SK-N-SH (cell line): ENCODE measurements around the gene AHNAK. TPM values are rescaled to one million over a fixed set of nuclear protein-coding genes. Genes with fewer than 3 reads are reported as not detected.

Experiments
- CTCF ChIA-PET: fragments of 300-600, 350-600 bp; formaldehyde crosslinking; extraction: SDS; loops from one replicate; lab custom pipeline; 2021; lab: Yijun Ruan, JAX
- POLR2A ChIA-PET: fragments of 350-600 bp; sonication (Branson Sonifier 250); formaldehyde crosslinking; extraction: SDS; loops from one replicate; lab custom pipeline; 2020; ENCODE audit warnings: antibody characterized with exemption, inconsistent platforms; lab: Yijun Ruan, JAX
- DNase-seq: peaks from one replicate; pipeline ENCODE4 v3.0.0; 2012
- H2AFZ ChIP-seq: fragments of 200-600 bp; sonication (generic); 2 replicates; pipeline ENCODE4 v1.8.1; 2016; ENCODE audit warnings: antibody characterized with exemption, mild to moderate bottlenecking, low read depth
- H3F3A ChIP-seq: fragments of 200-600 bp; sonication (generic); replicated peaks from 2 replicates; pipeline ENCODE3; 2016; ENCODE audit warnings: antibody characterized with exemption, mild to moderate bottlenecking; ENCODE audit not compliant: insufficient read depth
- H3K27ac ChIP-seq, 2 experiments: fragments of 200-500 bp in 1 of 2; fragments of 200-600 bp in 1 of 2; sonication (Bioruptor generic) in 1 of 2; sonication (generic), shearing (Covaris generic) in 1 of 2; 2 replicates each; pipeline versions ENCODE4 v1.5.1 to v1.6.1; 2014 to 2016; ENCODE audit warnings: low read depth in 2 of 2, inconsistent platforms in 1 of 2, low read length in 1 of 2, mild to moderate bottlenecking in 1 of 2, mixed read lengths in 1 of 2
- H3K27me3 ChIP-seq: fragments of 200-600 bp; sonication (generic), shearing (Covaris generic); 2 replicates; pipeline ENCODE4 v1.6.1; 2016; ENCODE audit warnings: mixed run types; ENCODE audit not compliant: insufficient read depth
- H3K36me3 ChIP-seq, 2 experiments: fragments of 200-500 bp in 1 of 2; fragments of 200-600 bp in 1 of 2; sonication (Bioruptor generic) in 1 of 2; sonication (generic) in 1 of 2; replicated peaks in 1 of 2; 2 replicates each; pipeline versions ENCODE3 to v1.5.1; 2014 to 2016; ENCODE audit warnings: low read length in 1 of 2, mild to moderate bottlenecking in 1 of 2; ENCODE audit not compliant: insufficient read depth in 2 of 2, control insufficient read depth in 1 of 2
- H3K4me1 ChIP-seq, 2 experiments: fragments of 200-500 bp in 1 of 2; fragments of 200-600 bp in 1 of 2; sonication (Bioruptor generic) in 1 of 2; sonication (generic), shearing (Covaris generic) in 1 of 2; 2 replicates each; pipeline versions ENCODE4 v1.5.1 to v1.6.1; 2014 to 2016; ENCODE audit warnings: low read depth in 1 of 2, low read length in 1 of 2, mixed run types in 1 of 2; ENCODE audit not compliant: insufficient read depth in 2 of 2, control insufficient read depth in 1 of 2
- H3K4me2 ChIP-seq: fragments of 200-600 bp; sonication (generic), shearing (Covaris generic); 2 replicates; pipeline ENCODE4 v1.6.1; 2017; ENCODE audit warnings: mixed run types
- H3K4me3 ChIP-seq, 2 experiments: fragments of 200-500 bp in 1 of 2; fragments of 200-600 bp in 1 of 2; sonication (Bioruptor generic) in 1 of 2; sonication (generic), shearing (Covaris generic) in 1 of 2; 2 replicates each; pipeline versions ENCODE4 v1.5.1 to v1.8.1; 2014 to 2016; ENCODE audit warnings: low read depth in 2 of 2, inconsistent platforms in 1 of 2, low read length in 1 of 2, mild to moderate bottlenecking in 1 of 2, mixed read lengths in 1 of 2, moderate library complexity in 1 of 2
- H3K79me2 ChIP-seq: fragments of 200-600 bp; sonication (generic); 2 replicates; pipeline ENCODE4 v1.8.1; 2017; ENCODE audit warnings: mild to moderate bottlenecking; ENCODE audit not compliant: insufficient read depth
- H3K9ac ChIP-seq: fragments of 200-600 bp; sonication (generic); 2 replicates; pipeline ENCODE4 v1.6.1; 2017; ENCODE audit warnings: mixed run types
- H3K9me2 ChIP-seq: fragments of 200-600 bp; sonication (generic); 2 replicates; pipeline ENCODE4 v1.6.1; 2017; ENCODE audit warnings: mixed run types
- H3K9me3 ChIP-seq: fragments of 200-600 bp; sonication (generic); 2 replicates; pipeline ENCODE4 v1.6.1; 2017; ENCODE audit warnings: mixed run types, mild to moderate bottlenecking, moderate library complexity
- H4K20me1 ChIP-seq: fragments of 200-600 bp; sonication (generic); 2 replicates; pipeline ENCODE4 v1.6.1; 2017; ENCODE audit warnings: mild to moderate bottlenecking, mixed run types; ENCODE audit not compliant: insufficient read depth
- ELF1 ChIP-seq: IDR thresholded peaks from 2 replicates; pipeline ENCODE4 v1.4.0; 2012
- EP300 ChIP-seq, 2 experiments: IDR thresholded peaks; 2 replicates each; pipeline versions ENCODE4 v1.4.0 to v1.6.1; 2012; ENCODE audit warnings: borderline replicate concordance in 1 of 2, low read depth in 1 of 2, low read length in 1 of 2
- GABPA ChIP-seq: IDR thresholded peaks from 2 replicates; pipeline ENCODE4 v1.4.0; 2012; ENCODE audit warnings: low read depth, mild to moderate bottlenecking
- MXI1 ChIP-seq: IDR thresholded peaks from 2 replicates; pipeline ENCODE4 v1.6.1; 2012; ENCODE audit warnings: mild to moderate bottlenecking, low read depth, low read length, improper control_type of control experiment
- RCOR1 ChIP-seq: fragments of 150-350 bp; IDR thresholded peaks from 2 replicates; pipeline ENCODE4 v1.6.1; 2017; ENCODE audit warnings: antibody characterized with exemption, low read length
- SIN3A ChIP-seq: IDR thresholded peaks from 2 replicates; pipeline ENCODE4 v1.6.1; 2012; ENCODE audit warnings: low read depth, mild to moderate bottlenecking, low read length, moderate library complexity, borderline replicate concordance
- TAF1 ChIP-seq: IDR thresholded peaks from 2 replicates; pipeline ENCODE4 v1.6.1; 2012; ENCODE audit warnings: low read depth, mild to moderate bottlenecking, low read length, moderate library complexity, borderline replicate concordance
- WGBS: methylation state at CpG from one replicate; pipeline ENCODE4 v1.1.6; 2017; ENCODE audit warnings: low lambda C conversion rate; 5-methylcytosine and 5-hydroxymethylcytosine counted together
- polyA plus RNA-seq, 3 experiments: library from polyadenylated mRNA; depleted of rRNA; stranded (reverse); fragments of >200 nt; gene quantifications; 2 replicates each; pipeline ENCODE4 v1.2.3, GENCODE V29; 2012
- TF ChIP-seq, protein P1 (sequence below): IDR thresholded peaks from 2 replicates; pipeline ENCODE4; 2012
- TF ChIP-seq, protein P2 (sequence below): IDR thresholded peaks from 2 replicates; pipeline ENCODE4 v1.4.0; 2012; ENCODE audit warnings: low read depth, borderline replicate concordance
- TF ChIP-seq, protein P3 (sequence below): fragments of 200-600 bp; sonication (generic); IDR thresholded peaks from 2 replicates; pipeline ENCODE4 v1.6.1; 2017; ENCODE audit warnings: antibody characterized with exemption, mild to moderate bottlenecking, moderate library complexity
- TF ChIP-seq, protein P4 (sequence below): fragments of 150-350 bp; IDR thresholded peaks from 2 replicates; pipeline ENCODE4 v1.6.1; 2017; ENCODE audit warnings: antibody characterized with exemption, low read length, low read depth, borderline replicate concordance

Gene AHNAK
- polyA plus RNA-seq, 1 of the 3 experiments (the other 2 are of a cell fraction), result 57.8 TPM

DNA sequence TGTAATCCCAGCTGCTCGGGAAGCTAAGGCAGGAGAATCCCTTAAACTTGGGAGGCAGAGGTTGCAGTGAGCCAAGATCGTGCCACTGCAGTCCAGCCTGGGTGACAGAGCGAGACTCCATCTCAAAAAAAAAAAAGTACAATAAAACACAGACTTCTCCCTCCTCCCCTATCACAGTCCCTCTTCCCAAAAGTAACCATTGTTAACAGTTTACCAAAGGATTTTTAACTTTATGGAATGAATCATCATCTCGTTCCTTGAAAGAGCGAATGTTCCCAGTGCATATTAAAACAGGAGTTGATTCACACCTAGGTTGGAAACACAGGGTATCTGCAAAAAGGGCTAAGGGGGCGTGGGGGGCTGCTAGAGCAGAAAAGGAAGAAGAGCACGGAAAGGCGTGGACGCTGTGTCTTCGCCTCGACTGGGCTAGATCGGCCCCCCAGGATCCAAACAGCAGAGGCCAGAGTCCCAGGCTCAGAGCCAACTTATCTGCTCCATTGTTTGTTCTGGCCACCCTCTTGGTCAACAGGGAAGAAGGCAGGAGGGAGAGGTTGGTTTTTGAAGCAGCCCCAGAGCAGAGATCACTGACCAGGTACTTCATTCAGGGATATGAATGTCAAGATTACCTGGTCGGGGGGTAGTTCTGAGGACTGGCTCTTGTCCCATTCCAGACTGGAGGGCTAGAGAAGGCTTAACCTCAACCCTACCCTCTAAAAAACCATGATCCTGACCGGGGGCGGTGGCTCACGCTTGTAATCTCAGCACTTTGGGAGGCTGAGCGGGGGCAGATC, 2.1 kb upstream of the AHNAK start:
- Histone ChIP-seq H3K4me2 (peak overlapping the region; percentile 25; the same call in 1 of the 2 replicates), H3K9me2 (no peaks in the 10 kb centered on the region), H3K9me3 (no peaks in the 10 kb centered on the region), H3K36me3 (peaks cover 0 to 4% of the 10 kb centered on the region in 2 experiments), H3K27ac (no peak overlapping the region), H4K20me1 (peaks cover 18% of the 10 kb centered on the region), H3K27me3 (no peaks in the 10 kb centered on the region), H3K4me1 (peaks cover 27 to 31% of the 10 kb centered on the region in 2 experiments; a peak in 3 of 4 replicates), H3K79me2 (peaks cover 56% of the 10 kb centered on the region), H2AFZ (no peak overlapping the region), H3K4me3 (no peak overlapping the region), H3F3A (peaks cover 32% of the 10 kb centered on the region), H3K9ac (no peak overlapping the region)
- TF ChIP-seq SIN3A (no peak), RCOR1 (no peak), GABPA (no peak), TAF1 (no peak), MXI1 (no peak), EP300 (IDR thresholded peaks at IDR 0.05; ENCODE audit: borderline replicate concordance in 1 of 2, low read depth in 1 of 2, low read length in 1 of 2) (no peak), ELF1 (no peak)
- TF ChIP-seq, protein P1, sequence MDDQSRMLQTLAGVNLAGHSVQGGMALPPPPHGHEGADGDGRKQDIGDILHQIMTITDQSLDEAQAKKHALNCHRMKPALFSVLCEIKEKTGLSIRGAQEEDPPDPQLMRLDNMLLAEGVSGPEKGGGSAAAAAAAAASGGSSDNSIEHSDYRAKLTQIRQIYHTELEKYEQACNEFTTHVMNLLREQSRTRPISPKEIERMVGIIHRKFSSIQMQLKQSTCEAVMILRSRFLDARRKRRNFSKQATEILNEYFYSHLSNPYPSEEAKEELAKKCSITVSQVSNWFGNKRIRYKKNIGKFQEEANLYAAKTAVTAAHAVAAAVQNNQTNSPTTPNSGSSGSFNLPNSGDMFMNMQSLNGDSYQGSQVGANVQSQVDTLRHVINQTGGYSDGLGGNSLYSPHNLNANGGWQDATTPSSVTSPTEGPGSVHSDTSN, result no peak
- TF ChIP-seq, protein P2, sequence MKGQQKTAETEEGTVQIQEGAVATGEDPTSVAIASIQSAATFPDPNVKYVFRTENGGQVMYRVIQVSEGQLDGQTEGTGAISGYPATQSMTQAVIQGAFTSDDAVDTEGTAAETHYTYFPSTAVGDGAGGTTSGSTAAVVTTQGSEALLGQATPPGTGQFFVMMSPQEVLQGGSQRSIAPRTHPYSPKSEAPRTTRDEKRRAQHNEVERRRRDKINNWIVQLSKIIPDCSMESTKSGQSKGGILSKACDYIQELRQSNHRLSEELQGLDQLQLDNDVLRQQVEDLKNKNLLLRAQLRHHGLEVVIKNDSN, result no peak
- TF ChIP-seq, protein P3, sequence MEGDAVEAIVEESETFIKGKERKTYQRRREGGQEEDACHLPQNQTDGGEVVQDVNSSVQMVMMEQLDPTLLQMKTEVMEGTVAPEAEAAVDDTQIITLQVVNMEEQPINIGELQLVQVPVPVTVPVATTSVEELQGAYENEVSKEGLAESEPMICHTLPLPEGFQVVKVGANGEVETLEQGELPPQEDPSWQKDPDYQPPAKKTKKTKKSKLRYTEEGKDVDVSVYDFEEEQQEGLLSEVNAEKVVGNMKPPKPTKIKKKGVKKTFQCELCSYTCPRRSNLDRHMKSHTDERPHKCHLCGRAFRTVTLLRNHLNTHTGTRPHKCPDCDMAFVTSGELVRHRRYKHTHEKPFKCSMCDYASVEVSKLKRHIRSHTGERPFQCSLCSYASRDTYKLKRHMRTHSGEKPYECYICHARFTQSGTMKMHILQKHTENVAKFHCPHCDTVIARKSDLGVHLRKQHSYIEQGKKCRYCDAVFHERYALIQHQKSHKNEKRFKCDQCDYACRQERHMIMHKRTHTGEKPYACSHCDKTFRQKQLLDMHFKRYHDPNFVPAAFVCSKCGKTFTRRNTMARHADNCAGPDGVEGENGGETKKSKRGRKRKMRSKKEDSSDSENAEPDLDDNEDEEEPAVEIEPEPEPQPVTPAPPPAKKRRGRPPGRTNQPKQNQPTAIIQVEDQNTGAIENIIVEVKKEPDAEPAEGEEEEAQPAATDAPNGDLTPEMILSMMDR, result no peak
- TF ChIP-seq, protein P4, sequence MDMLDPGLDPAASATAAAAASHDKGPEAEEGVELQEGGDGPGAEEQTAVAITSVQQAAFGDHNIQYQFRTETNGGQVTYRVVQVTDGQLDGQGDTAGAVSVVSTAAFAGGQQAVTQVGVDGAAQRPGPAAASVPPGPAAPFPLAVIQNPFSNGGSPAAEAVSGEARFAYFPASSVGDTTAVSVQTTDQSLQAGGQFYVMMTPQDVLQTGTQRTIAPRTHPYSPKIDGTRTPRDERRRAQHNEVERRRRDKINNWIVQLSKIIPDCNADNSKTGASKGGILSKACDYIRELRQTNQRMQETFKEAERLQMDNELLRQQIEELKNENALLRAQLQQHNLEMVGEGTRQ, result no peak
- POLR2A ChIA-PET, result no interaction called here
- CTCF ChIA-PET, result interaction anchor here (1.0 to 2.3 kb wide), 2 partner anchors 124 to 154 kb away, joined by 5 to 12 read pairs; no protein-coding TSS in a partner anchor
- DNase-seq, result no peak
- WGBS, result 78% methylated on average over 17 of the region's 17 CpGs
